VCaP (cell line): Measurements from ENCODE around the gene GAS7.

Experiments
- H3K27ac ChIP-seq: fragments of 450-650 bp; 2 replicates; pipeline ENCODE4 v1.5.1; 2017
- TF ChIP-seq, protein P1 (sequence below): fragments of 450-650 bp; conservative IDR thresholded peaks from 2 replicates; pipeline ENCODE4 v1.5.1; 2017; ENCODE audit warnings: mild to moderate bottlenecking, moderate library complexity

The GAS7 gene

DNA sequence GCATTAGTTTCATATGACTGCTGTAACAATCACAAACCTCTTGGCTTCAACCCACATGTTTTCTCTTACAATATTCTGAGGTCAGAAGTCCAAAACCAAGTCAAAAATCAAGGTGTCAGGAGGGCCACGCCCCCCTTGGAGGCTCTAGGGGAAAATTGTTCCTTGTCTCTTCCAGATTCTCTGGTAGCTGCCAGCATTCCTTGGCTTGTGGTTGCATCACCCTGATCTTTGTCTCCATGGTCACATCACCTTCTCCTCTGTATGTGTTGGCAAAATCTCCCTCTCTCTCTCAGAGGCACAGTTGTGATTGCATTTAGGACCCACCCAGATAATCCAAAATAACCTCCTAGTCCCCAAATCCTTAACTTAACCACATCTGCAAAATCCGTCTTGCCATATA lies 105.8 kb downstream of the GAS7 start:
- H3K27ac ChIP-seq, result no peak overlapping the region
- TF ChIP-seq, protein P1, sequence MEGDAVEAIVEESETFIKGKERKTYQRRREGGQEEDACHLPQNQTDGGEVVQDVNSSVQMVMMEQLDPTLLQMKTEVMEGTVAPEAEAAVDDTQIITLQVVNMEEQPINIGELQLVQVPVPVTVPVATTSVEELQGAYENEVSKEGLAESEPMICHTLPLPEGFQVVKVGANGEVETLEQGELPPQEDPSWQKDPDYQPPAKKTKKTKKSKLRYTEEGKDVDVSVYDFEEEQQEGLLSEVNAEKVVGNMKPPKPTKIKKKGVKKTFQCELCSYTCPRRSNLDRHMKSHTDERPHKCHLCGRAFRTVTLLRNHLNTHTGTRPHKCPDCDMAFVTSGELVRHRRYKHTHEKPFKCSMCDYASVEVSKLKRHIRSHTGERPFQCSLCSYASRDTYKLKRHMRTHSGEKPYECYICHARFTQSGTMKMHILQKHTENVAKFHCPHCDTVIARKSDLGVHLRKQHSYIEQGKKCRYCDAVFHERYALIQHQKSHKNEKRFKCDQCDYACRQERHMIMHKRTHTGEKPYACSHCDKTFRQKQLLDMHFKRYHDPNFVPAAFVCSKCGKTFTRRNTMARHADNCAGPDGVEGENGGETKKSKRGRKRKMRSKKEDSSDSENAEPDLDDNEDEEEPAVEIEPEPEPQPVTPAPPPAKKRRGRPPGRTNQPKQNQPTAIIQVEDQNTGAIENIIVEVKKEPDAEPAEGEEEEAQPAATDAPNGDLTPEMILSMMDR, result no peak

DNA sequence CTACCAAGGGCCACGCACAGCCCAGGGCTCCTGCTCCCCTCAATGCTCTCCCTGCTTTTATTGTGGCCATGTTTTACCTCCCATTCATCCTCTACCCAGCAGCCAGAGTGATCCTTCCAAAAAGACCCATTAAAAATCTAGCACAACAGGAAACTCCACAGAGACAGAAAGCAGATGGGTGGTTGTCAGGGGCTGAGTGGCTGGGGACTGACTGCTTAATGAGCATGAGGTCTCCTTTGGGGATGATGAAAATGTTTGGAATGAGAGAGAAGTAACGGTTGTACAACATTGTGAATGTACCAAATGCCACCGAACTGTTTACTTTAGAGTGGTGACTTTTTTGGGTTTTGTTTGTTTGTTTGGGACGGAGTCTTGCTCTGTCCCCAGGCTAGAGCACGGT lies 107.4 kb downstream of the GAS7 start:
- TF ChIP-seq, protein P1, result no peak
- H3K27ac ChIP-seq, result no peak overlapping the region

DNA sequence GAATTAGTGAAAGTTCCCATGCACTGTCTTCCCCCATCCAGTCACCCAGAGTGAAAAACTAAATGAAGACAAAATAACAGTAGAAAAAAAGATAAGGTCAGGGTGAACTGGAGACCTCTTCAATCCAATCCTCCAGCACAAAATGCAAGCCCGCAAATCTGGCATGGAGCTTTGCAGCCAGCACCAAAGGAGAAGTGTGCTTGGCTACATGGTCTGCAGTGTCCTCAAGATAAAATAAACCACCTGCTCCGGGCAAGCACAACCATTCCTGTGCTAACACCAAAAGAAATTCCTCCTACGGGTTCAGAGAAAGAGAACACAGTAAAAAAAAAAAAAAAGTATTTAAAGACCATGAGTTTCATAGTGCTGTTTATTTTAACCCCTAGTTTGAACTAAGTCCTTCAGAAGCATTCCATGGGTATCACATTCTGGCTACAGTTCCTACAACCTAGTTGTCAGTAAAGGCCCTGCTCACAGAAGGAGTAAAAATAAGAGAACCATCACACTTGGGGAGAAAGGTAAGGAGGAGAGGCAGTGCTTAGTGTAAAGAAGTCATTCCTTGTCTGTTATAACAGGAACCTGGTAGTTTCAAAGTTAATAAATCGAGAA lies 109.1 kb downstream of the GAS7 start:
- H3K27ac ChIP-seq, result no peak overlapping the region
- TF ChIP-seq, protein P1, result no peak

DNA sequence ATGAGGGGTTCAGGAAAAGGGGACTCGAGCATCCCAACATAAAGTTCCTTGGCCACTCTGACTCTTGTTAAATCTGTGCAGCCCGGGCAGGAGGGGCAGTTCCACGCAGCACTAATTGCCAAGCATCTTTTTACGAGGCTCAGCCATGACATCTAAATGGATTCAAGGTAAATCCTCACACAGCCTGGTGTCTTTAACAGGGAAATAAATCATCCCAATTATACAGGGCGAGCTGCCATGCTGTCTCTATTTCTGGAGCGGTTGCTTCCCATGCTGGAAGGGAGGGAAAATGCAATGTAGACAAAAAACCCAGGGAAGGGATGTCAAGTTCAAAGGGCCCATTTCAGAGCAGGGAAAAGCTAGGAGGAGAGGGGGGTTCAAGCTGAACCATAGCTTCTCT lies 110.0 kb downstream of the GAS7 start:
- H3K27ac ChIP-seq, result no peak overlapping the region
- TF ChIP-seq, protein P1, result no peak

DNA sequence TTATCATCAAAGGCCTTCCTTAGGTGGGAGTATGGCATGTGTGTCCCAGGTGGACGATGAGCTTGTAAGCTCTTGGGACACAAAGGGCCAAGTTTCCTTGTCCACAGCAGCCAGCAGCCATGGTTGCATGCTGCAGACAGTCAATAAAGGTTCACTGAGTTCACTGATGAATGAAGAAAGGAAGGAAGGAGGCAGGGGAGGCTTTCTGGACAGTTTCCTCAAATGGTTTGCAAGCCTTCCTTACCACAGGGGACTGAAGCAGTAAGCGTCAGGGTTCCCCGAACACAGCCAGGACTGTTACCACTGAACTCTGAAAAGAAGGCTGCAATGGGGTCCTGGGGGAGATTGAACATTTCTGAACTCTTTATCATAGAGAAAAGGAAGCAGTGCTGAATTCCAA lies 111.1 kb downstream of the GAS7 start:
- no peak overlapping the region for H3K27ac ChIP-seq
- TF ChIP-seq, protein P1, result no peak

DNA sequence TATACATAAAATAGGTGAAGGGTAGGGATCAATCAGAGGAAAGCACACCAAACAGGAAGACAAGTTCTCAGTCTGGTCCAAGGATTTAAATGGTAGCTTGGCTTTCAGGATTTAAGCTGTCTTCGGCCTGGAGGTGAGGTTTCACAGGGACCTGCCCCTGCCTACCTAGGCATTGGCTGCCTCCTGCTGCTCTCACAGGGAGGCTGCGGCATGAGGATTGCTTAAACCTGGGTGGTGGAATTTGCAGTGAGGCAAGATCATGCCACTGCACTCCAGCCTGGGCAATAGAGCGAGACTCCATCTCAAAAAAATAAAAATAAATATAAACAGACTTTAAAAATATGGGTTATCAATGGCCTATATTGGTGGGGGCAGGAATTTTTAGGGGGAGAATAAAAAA lies 114.5 kb downstream of the GAS7 start:
- TF ChIP-seq, protein P1, result no peak
- H3K27ac ChIP-seq, result no peak overlapping the region

DNA sequence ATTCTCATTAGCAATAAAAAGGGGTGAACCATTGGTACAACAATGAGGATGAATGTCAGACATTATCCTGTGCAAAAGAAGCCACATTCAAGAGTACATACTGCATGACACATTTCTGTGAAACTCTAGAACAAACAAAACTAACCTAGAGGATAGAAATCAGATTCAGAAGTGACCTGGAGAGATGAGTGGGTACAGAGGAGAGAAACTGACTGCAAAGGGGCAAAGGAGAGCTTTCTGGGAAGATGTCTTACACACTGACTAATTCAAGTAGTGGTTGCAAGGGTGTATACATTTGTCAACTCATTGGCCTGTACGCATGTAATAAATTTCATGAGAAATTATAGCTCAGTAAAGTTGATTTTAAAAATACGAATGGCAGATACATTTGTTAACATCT lies 115.6 kb downstream of the GAS7 start:
- TF ChIP-seq, protein P1, result no peak

More for the DNA sequence above, 115.6 kb downstream of the GAS7 start:
- H3K27ac ChIP-seq, result no peak overlapping the region
